ENCODE data around the gene SDC3. TPM values are rescaled to one million over a fixed set of nuclear protein-coding genes. Genes with fewer than 3 reads are reported as not detected.

SDC3 gene
- total and polyA plus RNA-seq, 2 of the 8 experiments (the other 6 are each of a cell fraction or from before 2014, with no cell fraction given) = 7.0 to 27.0 TPM

DNA sequence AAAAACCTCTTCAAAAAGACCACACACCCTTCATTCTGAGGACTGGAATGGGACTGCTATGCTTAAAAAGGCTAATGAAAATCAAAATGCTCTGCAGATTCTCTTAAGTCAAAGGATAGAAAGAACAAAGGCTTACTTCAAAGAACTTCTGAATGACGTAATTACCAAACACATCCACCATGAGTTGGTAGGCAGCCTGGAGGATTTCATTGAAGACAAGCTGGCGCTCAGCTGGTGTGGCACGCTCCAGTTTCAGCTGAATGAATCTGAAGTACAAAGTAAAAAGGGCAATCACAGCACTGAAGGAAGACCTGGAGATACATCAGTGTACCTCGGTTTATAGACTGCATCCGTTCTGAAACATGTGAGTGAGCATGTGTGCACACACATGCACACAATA lies 43.5 kb upstream of the SDC3 start (continued):
- TF ChIP-seq USF2 (IDR thresholded peaks at IDR 0.05; ENCODE audit: low read length) (no peak), GTF2F1 (IDR thresholded peaks at IDR 0.05; ENCODE audit: borderline replicate concordance, low read depth, low read length) (no peak)
